Caco-2 (cell line): ENCODE data around the gene MTA1. TPM values are rescaled to one million over a fixed set of nuclear protein-coding genes. Genes with fewer than 3 reads are reported as not detected.

Experiments used
- BruUV-seq: library from RNA; stranded (reverse); fragments of 400-500 nt; replicated peaks from 2 replicates; lab custom pipeline; 2021; lab: Mats Ljungman, UMichigan
- CTCF ChIA-PET: fragments of 300-600 bp; sonication (Branson Sonifier 250); formaldehyde crosslinking; loops from one replicate; lab custom pipeline; 2022; ENCODE audit warnings: antibody characterized with exemption; lab: Charles Lee
- POLR2A ChIA-PET: fragments of 300-600 bp; sonication (Branson Sonifier 250); formaldehyde crosslinking; loops from one replicate; lab custom pipeline; 2022; ENCODE audit warnings: antibody characterized with exemption; lab: Charles Lee
- DNase-seq, 2 experiments: peaks; one replicate each; pipeline versions ENCODE4 v3.0.0 to v3.0.0-alpha.2; 2020 to 2022
- H3K27me3 ChIP-seq: replicated peaks from 2 replicates; pipeline ENCODE4 v1.6.0; 2011; ENCODE audit warnings: low read length; ENCODE audit not compliant: control insufficient read depth, insufficient read depth
- H3K36me3 ChIP-seq: 2 replicates; pipeline ENCODE4 v1.5.1; 2011; ENCODE audit warnings: low read length; ENCODE audit not compliant: control insufficient read depth, insufficient read depth
- H3K4me1 ChIP-seq: fragments of 250-450 bp; sonication (Bioruptor Pico); 2 replicates; pipeline ENCODE4 v1.5.1; 2020; ENCODE audit warnings: mild to moderate bottlenecking
- H3K4me3 ChIP-seq: 2 replicates; pipeline ENCODE4 v1.5.1; 2011; ENCODE audit warnings: low read depth, mild to moderate bottlenecking, control low read depth, low read length
- H3K9me3 ChIP-seq: fragments of 250-450 bp; sonication (Bioruptor Pico); 2 replicates; pipeline ENCODE4 v1.5.1; 2020; ENCODE audit warnings: mild to moderate bottlenecking, moderate library complexity
- H3K27ac Mint-ChIP-seq: one replicate; pipeline ENCODE4 v1.8.0; 2022; ENCODE audit warnings: mixed read lengths; ENCODE audit not compliant: unreplicated experiment
- H3K27me3 Mint-ChIP-seq: one replicate; pipeline ENCODE4 v1.8.0; 2022; ENCODE audit warnings: mixed read lengths; ENCODE audit not compliant: insufficient read depth, unreplicated experiment
- H3K36me3 Mint-ChIP-seq: one replicate; pipeline ENCODE4 v1.8.0; 2022; ENCODE audit warnings: mild to moderate bottlenecking, mixed read lengths; ENCODE audit not compliant: insufficient read depth, unreplicated experiment
- H3K4me1 Mint-ChIP-seq: one replicate; pipeline ENCODE4 v1.8.0; 2022; ENCODE audit warnings: low read depth, mixed read lengths; ENCODE audit not compliant: unreplicated experiment
- H3K4me3 Mint-ChIP-seq: one replicate; pipeline ENCODE4 v1.8.0; 2022; ENCODE audit warnings: mild to moderate bottlenecking, moderate library complexity, mixed read lengths; ENCODE audit not compliant: unreplicated experiment
- H3K9me3 Mint-ChIP-seq: one replicate; pipeline ENCODE4 v1.8.0; 2022; ENCODE audit warnings: mixed read lengths; ENCODE audit not compliant: unreplicated experiment
- intact Hi-C: fragments of 100-400 bp; cut with micrococcal nuclease; formaldehyde crosslinking; loops from one replicate; pipeline ENCODE4 v1.10.0; 2022; ENCODE audit not compliant: unreplicated experiment
- total RNA-seq: library from RNA; stranded (reverse); gene quantifications from 2 replicates; pipeline ENCODE4 v1.2.3, GENCODE V29; 2022
- TF ChIP-seq, protein P1 (sequence below), 2 experiments: fragments of 200-600 bp in 1 of 2; IDR thresholded peaks; 1 replicate in 1 of 2; 2 replicates in 1 of 2; pipeline versions ENCODE4 v1.5.1 to v1.8.0; 2011 to 2022; ENCODE audit warnings: antibody characterized with exemption in 1 of 2, control low read depth in 1 of 2, inconsistent platforms in 1 of 2, low read depth in 1 of 2, low read length in 1 of 2, mild to moderate bottlenecking in 1 of 2, moderate library complexity in 1 of 2; ENCODE audit not compliant: insufficient read depth in 1 of 2, severe bottlenecking in 1 of 2, unreplicated experiment in 1 of 2

The MTA1 gene
- total RNA-seq, 1 experiment from 2014 or later, result 167 TPM

DNA sequence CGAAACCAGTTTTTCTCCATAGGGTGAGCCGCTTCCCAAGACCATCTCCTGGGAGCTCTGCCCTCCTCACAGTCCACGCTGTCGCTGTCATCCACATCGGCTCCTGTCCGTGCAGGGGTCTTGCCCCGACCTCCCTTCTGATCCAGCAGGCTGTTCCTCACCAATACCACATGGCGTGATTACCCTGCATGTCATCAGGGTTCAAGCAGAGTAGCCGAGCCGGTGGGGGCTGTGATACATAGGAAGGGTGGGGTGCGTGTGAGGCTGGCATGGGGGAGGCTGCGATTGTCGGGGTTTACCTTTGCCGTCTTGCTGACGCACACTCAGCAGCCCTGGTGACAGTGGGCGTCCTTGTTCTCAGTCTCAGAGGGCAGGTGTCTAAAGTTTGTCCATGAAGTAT lies 88.4 kb downstream of the MTA1 start:
- Mint-ChIP-seq H3K9me3 (no peaks in the 10 kb centered on the region), H3K27ac (no peak overlapping the region), H3K4me3 (no peak overlapping the region), H3K4me1 (peaks cover 7% of the 10 kb centered on the region), H3K36me3 (peaks cover 11% of the 10 kb centered on the region), H3K27me3 (peaks cover 17% of the 10 kb centered on the region)
- Histone ChIP-seq H3K27me3 (no peaks in the 10 kb centered on the region), H3K4me1 (no peaks in the 10 kb centered on the region), H3K9me3 (no peaks in the 10 kb centered on the region), H3K4me3 (no peak overlapping the region), H3K36me3 (no peaks in the 10 kb centered on the region)
- ChIA-PET POLR2A (no interaction called here), CTCF (interaction anchor here (0.7 kb wide), 1 partner anchor 19 kb away, joined by 4 read pairs; no protein-coding TSS in a partner anchor)
- no TSS peak for BruUV-seq
- intact Hi-C loops, result no loop called here
- no peak for DNase-seq
- TF ChIP-seq, protein P1, sequence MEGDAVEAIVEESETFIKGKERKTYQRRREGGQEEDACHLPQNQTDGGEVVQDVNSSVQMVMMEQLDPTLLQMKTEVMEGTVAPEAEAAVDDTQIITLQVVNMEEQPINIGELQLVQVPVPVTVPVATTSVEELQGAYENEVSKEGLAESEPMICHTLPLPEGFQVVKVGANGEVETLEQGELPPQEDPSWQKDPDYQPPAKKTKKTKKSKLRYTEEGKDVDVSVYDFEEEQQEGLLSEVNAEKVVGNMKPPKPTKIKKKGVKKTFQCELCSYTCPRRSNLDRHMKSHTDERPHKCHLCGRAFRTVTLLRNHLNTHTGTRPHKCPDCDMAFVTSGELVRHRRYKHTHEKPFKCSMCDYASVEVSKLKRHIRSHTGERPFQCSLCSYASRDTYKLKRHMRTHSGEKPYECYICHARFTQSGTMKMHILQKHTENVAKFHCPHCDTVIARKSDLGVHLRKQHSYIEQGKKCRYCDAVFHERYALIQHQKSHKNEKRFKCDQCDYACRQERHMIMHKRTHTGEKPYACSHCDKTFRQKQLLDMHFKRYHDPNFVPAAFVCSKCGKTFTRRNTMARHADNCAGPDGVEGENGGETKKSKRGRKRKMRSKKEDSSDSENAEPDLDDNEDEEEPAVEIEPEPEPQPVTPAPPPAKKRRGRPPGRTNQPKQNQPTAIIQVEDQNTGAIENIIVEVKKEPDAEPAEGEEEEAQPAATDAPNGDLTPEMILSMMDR (IDR thresholded peaks at IDR 0.05; ENCODE audit: insufficient read depth in 1 of 2, low read depth in 1 of 2, low read length in 1 of 2, severe bottlenecking in 1 of 2, unreplicated experiment in 1 of 2), result no peak

DNA sequence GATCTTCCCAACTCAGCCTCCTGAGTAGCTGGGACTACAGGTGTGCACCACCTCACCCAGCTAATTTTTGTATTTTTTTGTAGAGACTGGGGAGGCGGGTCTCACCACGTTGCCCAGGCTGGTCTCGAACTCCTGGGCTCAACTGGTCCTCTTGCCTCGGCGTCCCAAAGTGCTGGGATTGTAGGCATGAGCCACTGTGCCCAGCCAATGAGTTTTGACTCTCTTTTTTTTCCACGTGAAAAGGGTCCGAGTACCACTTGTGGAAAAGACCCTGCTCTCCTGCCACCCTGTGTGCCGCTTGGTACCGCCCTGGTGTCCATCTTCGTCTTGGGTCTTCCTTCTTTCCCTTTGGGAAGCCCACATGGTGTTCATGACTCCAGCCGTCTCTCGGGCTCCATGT lies 89.0 kb downstream of the MTA1 start:
- Mint-ChIP-seq H3K9me3 (no peaks in the 10 kb centered on the region), H3K27me3 (peaks cover 15% of the 10 kb centered on the region), H3K36me3 (peaks cover 8% of the 10 kb centered on the region), H3K27ac (no peak overlapping the region), H3K4me1 (peaks cover 7% of the 10 kb centered on the region), H3K4me3 (no peak overlapping the region)
- TF ChIP-seq, protein P1 (IDR thresholded peaks at IDR 0.05; ENCODE audit: insufficient read depth in 1 of 2, low read depth in 1 of 2, low read length in 1 of 2, severe bottlenecking in 1 of 2, unreplicated experiment in 1 of 2), result no peak
- Histone ChIP-seq H3K36me3 (no peaks in the 10 kb centered on the region), H3K27me3 (no peaks in the 10 kb centered on the region), H3K9me3 (no peaks in the 10 kb centered on the region), H3K4me1 (no peaks in the 10 kb centered on the region), H3K4me3 (no peak overlapping the region)
- no peak for DNase-seq
- BruUV-seq, result no TSS peak
- POLR2A ChIA-PET, result no interaction called here
- CTCF ChIA-PET, result no interaction called here
- intact Hi-C loops, result no loop called here

DNA sequence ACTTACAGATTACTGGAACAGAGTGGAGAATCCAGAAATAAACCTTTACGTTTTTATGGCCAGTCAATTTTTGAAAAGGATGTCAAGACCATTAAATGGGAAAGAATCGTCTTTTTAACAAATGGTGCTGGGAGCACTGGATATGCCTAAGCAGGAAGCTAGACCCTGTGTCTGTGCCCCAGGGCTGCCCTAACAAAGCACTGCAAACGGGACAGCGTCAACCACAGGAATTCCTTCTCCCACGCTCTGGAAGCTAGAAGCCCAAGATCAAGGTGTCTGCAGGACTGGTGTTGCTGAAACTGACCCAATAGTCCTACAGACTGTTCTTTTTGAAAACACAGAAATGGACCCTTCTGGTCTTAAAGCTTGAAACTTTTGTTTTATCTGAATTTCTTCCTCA lies 97.5 kb downstream of the MTA1 start:
- TF ChIP-seq, protein P1 (IDR thresholded peaks at IDR 0.05; ENCODE audit: insufficient read depth in 1 of 2, low read depth in 1 of 2, low read length in 1 of 2, severe bottlenecking in 1 of 2, unreplicated experiment in 1 of 2), result no peak
- intact Hi-C loops, result no loop called here
- no peak overlapping the region for H3K4me3 Mint-ChIP-seq
- no peaks in the 10 kb centered on the region for H3K4me1 Mint-ChIP-seq
- no peak for DNase-seq
- BruUV-seq, result no TSS peak
- H3K27me3 Mint-ChIP-seq, result peaks cover 12% of the 10 kb centered on the region
- H3K27ac Mint-ChIP-seq, result no peak overlapping the region
- H3K9me3 Mint-ChIP-seq, result peaks cover 6% of the 10 kb centered on the region
- no peaks in the 10 kb centered on the region for H3K9me3 ChIP-seq
- CTCF ChIA-PET, result no interaction called here
- POLR2A ChIA-PET, result no interaction called here
- H3K4me1 ChIP-seq, result no peaks in the 10 kb centered on the region
- H3K4me3 ChIP-seq, result no peak overlapping the region
- H3K27me3 ChIP-seq, result no peaks in the 10 kb centered on the region
- no peaks in the 10 kb centered on the region for H3K36me3 Mint-ChIP-seq
- no peaks in the 10 kb centered on the region for H3K36me3 ChIP-seq
